Subcutaneous adipose tissue (tissue), 4 donors: ENCODE results near the gene CFAP54. TPM values are rescaled to one million over a fixed set of nuclear protein-coding genes. Genes with fewer than 3 reads are reported as not detected.

Experiments
- total RNA-seq, 4 donors: library from RNA; depleted of rRNA; stranded (reverse); fragments of >200 nt; gene quantifications; one replicate each; pipeline ENCODE4 v1.1.0, GENCODE V29; 2016
- TF ChIP-seq, protein P1 (sequence below): fragments of 450-650 bp; IDR thresholded peaks from one replicate; pipeline ENCODE4 v1.5.1; 2016; ENCODE audit warnings: low read depth, mild to moderate bottlenecking, control low read depth, antibody characterized with exemption, moderate library complexity

Gene CFAP54
- total RNA-seq, 4 donors from 2014 or later: 0.33 to 1.7 (median 0.89) TPM

DNA sequence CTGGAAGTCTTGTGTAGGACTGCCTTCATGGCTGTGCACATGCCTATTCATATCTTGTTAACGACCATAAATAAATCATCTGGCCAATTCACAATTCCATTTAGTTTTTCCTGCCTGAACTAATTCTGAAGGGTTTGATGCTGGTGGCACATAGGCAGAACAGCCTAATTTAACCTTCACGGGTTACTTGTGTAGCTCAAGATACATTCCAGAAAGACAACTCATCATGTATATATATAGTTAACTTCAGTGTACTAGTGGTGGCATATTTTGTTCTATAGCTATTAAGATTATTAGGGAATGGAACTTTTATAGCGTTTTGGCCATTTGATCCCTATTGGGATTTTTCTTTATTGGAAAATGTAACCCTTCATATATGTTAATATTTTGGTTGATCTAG lies 31.4 kb downstream of the CFAP54 start:
- TF ChIP-seq, protein P1, sequence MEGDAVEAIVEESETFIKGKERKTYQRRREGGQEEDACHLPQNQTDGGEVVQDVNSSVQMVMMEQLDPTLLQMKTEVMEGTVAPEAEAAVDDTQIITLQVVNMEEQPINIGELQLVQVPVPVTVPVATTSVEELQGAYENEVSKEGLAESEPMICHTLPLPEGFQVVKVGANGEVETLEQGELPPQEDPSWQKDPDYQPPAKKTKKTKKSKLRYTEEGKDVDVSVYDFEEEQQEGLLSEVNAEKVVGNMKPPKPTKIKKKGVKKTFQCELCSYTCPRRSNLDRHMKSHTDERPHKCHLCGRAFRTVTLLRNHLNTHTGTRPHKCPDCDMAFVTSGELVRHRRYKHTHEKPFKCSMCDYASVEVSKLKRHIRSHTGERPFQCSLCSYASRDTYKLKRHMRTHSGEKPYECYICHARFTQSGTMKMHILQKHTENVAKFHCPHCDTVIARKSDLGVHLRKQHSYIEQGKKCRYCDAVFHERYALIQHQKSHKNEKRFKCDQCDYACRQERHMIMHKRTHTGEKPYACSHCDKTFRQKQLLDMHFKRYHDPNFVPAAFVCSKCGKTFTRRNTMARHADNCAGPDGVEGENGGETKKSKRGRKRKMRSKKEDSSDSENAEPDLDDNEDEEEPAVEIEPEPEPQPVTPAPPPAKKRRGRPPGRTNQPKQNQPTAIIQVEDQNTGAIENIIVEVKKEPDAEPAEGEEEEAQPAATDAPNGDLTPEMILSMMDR: no peak

DNA sequence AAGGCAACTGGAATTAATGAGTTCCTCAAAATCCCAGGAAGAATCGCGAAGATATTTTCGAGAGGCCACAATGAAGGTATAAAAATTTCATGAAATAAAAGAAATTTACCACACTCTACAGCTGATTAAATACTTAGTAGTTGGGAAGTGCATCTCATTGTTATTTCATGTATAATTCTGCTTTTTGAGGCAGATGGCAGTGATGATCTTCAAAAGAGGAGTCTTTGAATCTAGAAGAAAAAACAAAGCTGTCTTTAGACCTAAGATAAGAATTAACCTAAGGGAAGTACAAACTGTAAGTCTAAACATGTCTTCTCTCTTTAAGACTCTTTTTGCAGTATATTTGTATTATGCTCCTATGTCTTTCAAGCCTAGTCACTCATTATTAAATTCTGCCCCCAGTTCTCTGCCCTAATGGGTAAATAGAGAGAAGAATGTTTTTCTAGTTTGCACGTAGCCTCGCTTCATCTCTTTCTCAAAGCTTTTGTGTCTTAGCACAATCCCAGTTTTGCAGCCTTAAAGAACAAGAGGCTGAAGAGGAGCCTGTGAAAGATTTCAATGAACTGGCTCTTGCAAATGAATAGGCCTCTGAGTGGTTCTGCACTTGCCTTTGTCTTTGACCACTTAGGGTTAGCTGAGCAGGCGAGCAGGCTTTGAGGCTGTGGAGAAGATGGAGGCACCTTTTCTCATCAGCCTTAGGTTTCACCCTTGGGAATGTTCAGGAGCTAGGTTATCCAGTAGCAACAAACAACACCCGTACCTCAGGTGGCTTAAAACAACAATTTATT lies 32.7 kb downstream of the CFAP54 start:
- TF ChIP-seq, protein P1: no peak

DNA sequence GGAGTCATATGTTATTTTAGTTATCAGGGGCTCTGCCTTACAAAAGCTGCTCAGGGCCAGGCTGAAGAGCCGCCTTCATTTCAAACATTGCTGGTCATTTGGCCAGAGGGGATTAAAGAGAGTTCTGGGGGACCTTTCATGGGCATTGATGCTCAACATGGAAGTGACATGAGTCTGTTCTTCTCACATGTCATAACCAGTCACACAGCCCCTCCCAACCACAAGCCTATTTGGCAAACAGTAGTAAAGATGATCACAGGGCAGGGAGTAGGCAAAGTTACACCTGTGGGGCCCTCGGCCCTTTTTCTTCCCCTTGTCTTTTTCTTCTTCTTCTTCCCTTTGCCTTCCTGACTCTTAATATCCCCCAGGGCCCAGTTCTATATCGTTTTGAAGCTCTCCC lies 33.3 kb downstream of the CFAP54 start:
- TF ChIP-seq, protein P1: no peak

DNA sequence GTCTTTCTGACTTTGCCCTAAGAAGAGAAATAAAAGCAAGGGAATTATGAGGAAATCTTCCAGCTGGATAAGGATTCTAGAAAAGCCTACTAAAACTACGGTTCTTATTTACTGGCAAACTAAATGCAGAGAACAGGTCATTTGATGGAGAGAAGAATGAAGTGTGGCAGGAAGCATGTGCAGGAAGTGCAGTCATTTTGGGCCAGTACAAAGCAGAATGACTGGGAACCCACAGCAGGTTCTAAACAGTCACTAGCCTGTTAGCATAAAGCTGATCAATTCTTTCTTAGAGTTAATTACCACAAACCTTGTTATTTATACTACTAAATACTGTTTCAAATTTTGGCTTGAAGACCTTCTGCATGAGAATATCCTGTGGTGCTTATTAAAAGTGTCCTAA lies 36.7 kb downstream of the CFAP54 start:
- TF ChIP-seq, protein P1: no peak

DNA sequence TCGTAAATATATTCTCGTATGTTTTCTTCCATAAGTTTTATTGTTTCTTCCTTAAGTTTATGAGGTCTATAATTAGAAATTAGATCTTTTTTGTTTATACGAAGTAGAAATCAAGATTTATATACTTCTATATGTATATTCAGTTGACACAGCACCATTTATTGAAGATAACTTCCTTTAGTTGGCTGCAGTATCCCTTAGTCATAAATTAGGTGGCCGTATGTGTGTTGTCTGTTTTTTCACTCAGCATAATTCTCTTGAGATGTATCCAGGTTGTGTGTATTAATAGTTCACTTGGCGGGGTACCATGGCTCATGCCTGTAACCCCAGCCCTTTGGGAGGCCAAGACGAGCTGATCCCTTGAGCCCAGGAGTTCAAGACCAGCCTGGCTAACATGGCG lies 40.5 kb downstream of the CFAP54 start:
- TF ChIP-seq, protein P1: no peak

DNA sequence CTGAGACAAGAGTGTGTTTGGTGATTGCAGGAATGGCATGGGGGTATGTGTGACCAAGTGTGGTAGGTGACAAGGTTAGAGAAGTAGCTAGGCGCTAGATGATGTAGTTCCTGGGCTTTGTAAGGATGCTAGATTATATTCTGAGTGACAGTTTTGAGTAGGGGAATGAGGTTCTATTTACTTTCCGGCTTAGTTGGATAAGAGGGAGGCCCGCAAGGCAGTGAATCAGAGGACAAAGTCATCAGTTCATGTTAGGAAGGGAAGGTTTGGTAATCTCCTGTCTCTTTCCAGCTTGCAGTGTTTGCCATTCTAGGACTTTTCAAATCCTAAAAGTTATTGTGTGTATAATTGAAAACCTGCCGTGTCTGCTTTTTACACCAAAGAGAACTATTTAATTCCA lies 45.0 kb downstream of the CFAP54 start:
- TF ChIP-seq, protein P1: no peak

DNA sequence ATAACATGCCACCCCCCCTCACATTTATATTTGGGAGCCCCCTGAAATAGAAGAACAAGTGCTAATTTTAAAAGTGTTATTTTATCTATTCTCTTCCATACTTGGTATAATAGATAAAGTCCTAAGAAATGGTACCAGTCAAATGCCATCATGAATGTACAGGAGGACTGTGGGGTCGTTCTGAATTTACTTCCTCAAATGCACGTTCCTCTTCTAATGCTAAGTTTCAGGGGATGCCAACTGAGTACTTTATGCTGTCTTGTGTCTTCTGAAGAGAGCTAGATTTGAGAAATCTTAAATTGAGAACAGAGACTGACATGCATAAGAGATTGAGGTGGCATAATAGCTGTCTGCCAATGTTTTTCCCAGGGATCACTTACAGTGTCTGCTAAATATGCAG lies 59.0 kb downstream of the CFAP54 start:
- TF ChIP-seq, protein P1: no peak
